GM04504 (cell line): ENCODE results near the gene TBC1D22A.

Experiments used
- DNase-seq: peaks from one replicate; pipeline ENCODE4 v3.0.0-alpha.2; 2012; ENCODE audit warnings: low read depth

The TBC1D22A gene

GRCh38 chr22:46795845-46796565, 33.6 kb downstream of the TBC1D22A start:
- no peak for DNase-seq

GRCh38 chr22:46796566-46797195, 34.2 kb downstream of the TBC1D22A start:
- no peak for DNase-seq

GRCh38 chr22:46797355-46797754, 34.9 kb downstream of the TBC1D22A start:
- no peak for DNase-seq

GRCh38 chr22:46798041-46798365, 35.6 kb downstream of the TBC1D22A start:
- no peak for DNase-seq

- no peak for DNase-seq
Observed at GRCh38 chr22:46798366-46799350, 36.2 kb downstream of the TBC1D22A start.

- no peak for DNase-seq
Observed at GRCh38 chr22:46799626-46800025, 37.2 kb downstream of the TBC1D22A start.

- no peak for DNase-seq
Observed at GRCh38 chr22:46800102-46800857, 37.8 kb downstream of the TBC1D22A start.

- DNase-seq = no peak
Observed at GRCh38 chr22:46801331-46801811, 38.9 kb downstream of the TBC1D22A start.

- no peak for DNase-seq
Observed at GRCh38 chr22:46801826-46802607, 39.6 kb downstream of the TBC1D22A start.

GRCh38 chr22:46802608-46803027, 40.2 kb downstream of the TBC1D22A start:
- DNase-seq = no peak

- DNase-seq = no peak
Observed at GRCh38 chr22:46803031-46803880, 40.8 kb downstream of the TBC1D22A start.

- DNase-seq = no peak
Observed at GRCh38 chr22:46803936-46804335, 41.5 kb downstream of the TBC1D22A start.

- no peak for DNase-seq
Observed at GRCh38 chr22:46806794-46807193, 44.3 kb downstream of the TBC1D22A start.

- no peak for DNase-seq
Observed at GRCh38 chr22:46807458-46807857, 45.0 kb downstream of the TBC1D22A start.

- no peak for DNase-seq
Observed at GRCh38 chr22:46809153-46809885, 46.9 kb downstream of the TBC1D22A start.

- no peak for DNase-seq
Observed at GRCh38 chr22:46810856-46811786, 48.7 kb downstream of the TBC1D22A start.

- no peak for DNase-seq
Observed at GRCh38 chr22:46812034-46812605, 49.7 kb downstream of the TBC1D22A start.

- DNase-seq = no peak
Observed at GRCh38 chr22:46812788-46813187, 50.3 kb downstream of the TBC1D22A start.
